ENCODE results near the gene MCM3AP.

MCM3AP gene

GRCh38 chr21:46220275-46220810, 65.1 kb downstream of the MCM3AP start:
- in situ Hi-C loops (cut with MboI; ENCODE audit: low sequenced_read_pairs), result no loop called here

GRCh38 chr21:46219591-46220239, 65.7 kb downstream of the MCM3AP start:
- in situ Hi-C loops (cut with MboI; ENCODE audit: low sequenced_read_pairs), result no loop called here

GRCh38 chr21:46218906-46219590, 66.4 kb downstream of the MCM3AP start:
- in situ Hi-C loops (cut with MboI; ENCODE audit: low sequenced_read_pairs), result no loop called here

- in situ Hi-C loops (cut with MboI; ENCODE audit: low sequenced_read_pairs), result no loop called here
Measured at GRCh38 chr21:46217511-46218196, 67.8 kb downstream of the MCM3AP start.

- in situ Hi-C loops (cut with MboI; ENCODE audit: low sequenced_read_pairs), result no loop called here
Measured at GRCh38 chr21:46216132-46216747, 69.2 kb downstream of the MCM3AP start.

- in situ Hi-C loops (cut with MboI; ENCODE audit: low sequenced_read_pairs), result no loop called here
Measured at GRCh38 chr21:46215436-46216131, 69.8 kb downstream of the MCM3AP start.

- in situ Hi-C loops (cut with MboI; ENCODE audit: low sequenced_read_pairs), result no loop called here
Measured at GRCh38 chr21:46214478-46215340, 70.7 kb downstream of the MCM3AP start.

- in situ Hi-C loops (cut with MboI; ENCODE audit: low sequenced_read_pairs), result no loop called here
Measured at GRCh38 chr21:46213620-46214286, 71.7 kb downstream of the MCM3AP start.

- in situ Hi-C loops (cut with MboI; ENCODE audit: low sequenced_read_pairs), result no loop called here
Measured at GRCh38 chr21:46212721-46213484, 72.5 kb downstream of the MCM3AP start.

GRCh38 chr21:46211786-46212720, 73.4 kb downstream of the MCM3AP start:
- in situ Hi-C loops (cut with MboI; ENCODE audit: low sequenced_read_pairs), result no loop called here

GRCh38 chr21:46211376-46211775, 74.0 kb downstream of the MCM3AP start:
- in situ Hi-C loops (cut with MboI; ENCODE audit: low sequenced_read_pairs), result no loop called here

GRCh38 chr21:46210378-46211136, 74.9 kb downstream of the MCM3AP start:
- in situ Hi-C loops (cut with MboI; ENCODE audit: low sequenced_read_pairs), result no loop called here

GRCh38 chr21:46208761-46209721, 76.4 kb downstream of the MCM3AP start:
- in situ Hi-C loops (cut with MboI; ENCODE audit: low sequenced_read_pairs), result no loop called here

- in situ Hi-C loops (cut with MboI; ENCODE audit: low sequenced_read_pairs), result no loop called here
Measured at GRCh38 chr21:46207920-46208591, 77.4 kb downstream of the MCM3AP start.

All from HL-60/S4 treated with phorbol 12-myristate 13-acetate at 8.2 ng/mL for 4 days and 3 days (cell line).